Activated CD8-positive, alpha-beta memory T cell treated with anti-CD3 and anti-CD28 coated beads for 36 hours (primary cell): ENCODE results near the gene TOMM7. TPM values are rescaled to one million over a fixed set of nuclear protein-coding genes. Genes with fewer than 3 reads are reported as not detected.
"Not testable (repeated sequence)": the region's sequence is repeated elsewhere in the genome, so short reads cannot be mapped to it uniquely, and the experiment has no call there.

ENCODE experiments used
- CTCF ChIA-PET: fragments of 350-600 bp; sonication (Branson Sonifier 250); formaldehyde crosslinking; loops from one replicate; lab custom pipeline; 2021; ENCODE audit warnings: antibody characterized with exemption; lab: Charles Lee
- POLR2A ChIA-PET: fragments of 350-600 bp; sonication (Branson Sonifier 250); formaldehyde crosslinking; loops from one replicate; lab custom pipeline; 2021; ENCODE audit warnings: antibody characterized with exemption; lab: Charles Lee
- total RNA-seq, 2 experiments: library from RNA; stranded (reverse); gene quantifications; one replicate each; pipeline ENCODE4 v1.2.3, GENCODE V29; 2021

Gene TOMM7
- total RNA-seq, 2 experiments from 2014 or later: 240 to 259 TPM

GRCh38 chr7:22856416-22856815 is 33.8 kb upstream of the TOMM7 start:
- CTCF ChIA-PET: interaction anchor here (0.6 to 1.1 kb wide), 3 partner anchors 197 to 1525 kb away, joined by 3 to 5 read pairs (median 3); no protein-coding TSS in a partner anchor

GRCh38 chr7:22855049-22855392 is 32.4 kb upstream of the TOMM7 start:
- POLR2A ChIA-PET: no interaction called here
- CTCF ChIA-PET: interaction anchor here (1.3 kb wide), 1 partner anchor 34 kb away, joined by 4 read pairs; no protein-coding TSS in a partner anchor

More at GRCh38 chr7:22856416-22856815, 33.8 kb upstream of the TOMM7 start:
- POLR2A ChIA-PET: interaction anchor here (0.6 kb wide), 3 partner anchors 11 to 156 kb away, joined by 4 to 6 read pairs (median 4); no protein-coding TSS in a partner anchor

- POLR2A ChIA-PET: no interaction called here
- CTCF ChIA-PET: interaction anchor here (1.3 kb wide), 1 partner anchor 33 kb away, joined by 4 read pairs; no protein-coding TSS in a partner anchor
These were observed 31.8 kb upstream of the TOMM7 start for GRCh38 chr7:22854158-22855048.

GRCh38 chr7:22853674-22854157 is 31.1 kb upstream of the TOMM7 start:
- ChIA-PET POLR2A (interaction anchor here (0.9 kb wide), 1 partner anchor 127 kb away, joined by 3 read pairs; the partner anchor contains the start of gene IL6), CTCF (interaction anchor here (0.6 to 2.8 kb wide), 2 partner anchors 32 to 201 kb away, joined by 3 to 9 read pairs; no protein-coding TSS in a partner anchor)

GRCh38 chr7:22853138-22853537 is 30.5 kb upstream of the TOMM7 start:
- ChIA-PET POLR2A (interaction anchor here (0.9 kb wide), 1 partner anchor 126 kb away, joined by 3 read pairs; the partner anchor contains the start of gene IL6), CTCF (interaction anchor here (0.6 to 2.8 kb wide), 2 partner anchors 31 to 202 kb away, joined by 3 to 9 read pairs; no protein-coding TSS in a partner anchor)

- ChIA-PET CTCF (interaction anchor here (0.6 to 2.8 kb wide), 2 partner anchors 10 to 204 kb away, joined by 3 to 9 read pairs; no protein-coding TSS in a partner anchor), POLR2A (no interaction called here)
These were observed 28.5 kb upstream of the TOMM7 start for GRCh38 chr7:22851145-22851544.

GRCh38 chr7:22850394-22850793 is 27.7 kb upstream of the TOMM7 start:
- CTCF ChIA-PET: interaction anchor here (0.6 kb wide), 1 partner anchor 306 kb away, joined by 3 read pairs; no protein-coding TSS in a partner anchor
- POLR2A ChIA-PET: interaction anchor here (0.6 kb wide), 1 partner anchor 25 kb away, joined by 3 read pairs; no protein-coding TSS in a partner anchor

- POLR2A ChIA-PET: no interaction called here
- CTCF ChIA-PET: no interaction called here
These were observed 27.0 kb upstream of the TOMM7 start for GRCh38 chr7:22849662-22850061.

GRCh38 chr7:22849172-22849571 is 26.5 kb upstream of the TOMM7 start:
- CTCF ChIA-PET: no interaction called here
- POLR2A ChIA-PET: no interaction called here

- ChIA-PET POLR2A (no interaction called here), CTCF (no interaction called here)
These were observed 24.3 kb upstream of the TOMM7 start for GRCh38 chr7:22846961-22847360.

GRCh38 chr7:22845221-22845834 is 22.7 kb upstream of the TOMM7 start:
- POLR2A ChIA-PET: interaction anchor here (0.6 kb wide), 1 partner anchor 11 kb away, joined by 4 read pairs; no protein-coding TSS in a partner anchor
- CTCF ChIA-PET: no interaction called here

- ChIA-PET POLR2A (interaction anchor here (0.6 kb wide), 1 partner anchor 36 kb away, joined by 3 read pairs; no protein-coding TSS in a partner anchor), CTCF (no interaction called here)
These were observed 21.1 kb upstream of the TOMM7 start for GRCh38 chr7:22843681-22844309.

- CTCF ChIA-PET: no interaction called here
- POLR2A ChIA-PET: no interaction called here
These were observed 20.3 kb upstream of the TOMM7 start for GRCh38 chr7:22842973-22843372.

GRCh38 chr7:22842383-22842941 is 19.8 kb upstream of the TOMM7 start:
- POLR2A ChIA-PET: no interaction called here
- CTCF ChIA-PET: no interaction called here

- CTCF ChIA-PET: interaction anchor here (0.7 kb wide), 1 partner anchor 10 kb away, joined by 3 read pairs; no protein-coding TSS in a partner anchor
- POLR2A ChIA-PET: no interaction called here
These were observed 19.3 kb upstream of the TOMM7 start for GRCh38 chr7:22841954-22842353.

GRCh38 chr7:22837308-22837707 is 14.7 kb upstream of the TOMM7 start:
- CTCF ChIA-PET: no interaction called here
- POLR2A ChIA-PET: no interaction called here

- POLR2A ChIA-PET, CTCF ChIA-PET: not testable (repeated sequence)
These were observed 13.9 kb upstream of the TOMM7 start for GRCh38 chr7:22836506-22836905.

- CTCF ChIA-PET: no interaction called here
These were observed 11.3 kb upstream of the TOMM7 start for GRCh38 chr7:22833957-22834356.

More at GRCh38 chr7:22833957-22834356, 11.3 kb upstream of the TOMM7 start:
- POLR2A ChIA-PET: no interaction called here
